Activated T-cell treated with anti-CD3 and anti-CD28 coated beads for 4 hours (primary cell): ENCODE measurements around the gene AWAT2.
"Not testable (repeated sequence)": the region's sequence is repeated elsewhere in the genome, so short reads cannot be mapped to it uniquely, and the experiment has no call there.

ENCODE experiments used
- DNase-seq: peaks from one replicate; pipeline ENCODE4 v3.0.0-alpha.2; 2020

The AWAT2 gene

GRCh38 chrX:70039758-70040157 lies 10.0 kb downstream of the AWAT2 start:
- DNase-seq, result no peak

- DNase-seq, result no peak
Observed at GRCh38 chrX:70038951-70039350, 10.8 kb downstream of the AWAT2 start.

- DNase-seq, result no peak
Observed at GRCh38 chrX:70038515-70038914, 11.2 kb downstream of the AWAT2 start.

- no peak for DNase-seq
Observed at GRCh38 chrX:70034646-70035045, 15.1 kb downstream of the AWAT2 start.

GRCh38 chrX:70033348-70034051 lies 16.2 kb downstream of the AWAT2 start:
- DNase-seq, result no peak

- no peak for DNase-seq
Observed at GRCh38 chrX:70032792-70033191, 16.9 kb downstream of the AWAT2 start.

GRCh38 chrX:70030301-70030767 lies 19.4 kb downstream of the AWAT2 start:
- no peak for DNase-seq

- DNase-seq, result no peak
Observed at GRCh38 chrX:70029863-70030262, 19.9 kb downstream of the AWAT2 start.

- DNase-seq, result no peak
Observed at GRCh38 chrX:70026851-70027200, 22.9 kb downstream of the AWAT2 start.

GRCh38 chrX:70026112-70026850 lies 23.5 kb downstream of the AWAT2 start:
- no peak for DNase-seq

GRCh38 chrX:70025464-70025863 lies 24.3 kb downstream of the AWAT2 start:
- DNase-seq, result no peak

- no peak for DNase-seq
Observed at GRCh38 chrX:70022616-70023015, 27.1 kb downstream of the AWAT2 start.

GRCh38 chrX:70016513-70016912 lies 33.2 kb downstream of the AWAT2 start:
- no peak for DNase-seq

GRCh38 chrX:70013466-70014381 lies 36.0 kb downstream of the AWAT2 start:
- no peak for DNase-seq

GRCh38 chrX:70012756-70013155 lies 37.0 kb downstream of the AWAT2 start:
- no peak for DNase-seq

- no peak for DNase-seq
Observed at GRCh38 chrX:70009970-70010369, 39.8 kb downstream of the AWAT2 start.

GRCh38 chrX:70009049-70009448 lies 40.7 kb downstream of the AWAT2 start:
- no peak for DNase-seq

GRCh38 chrX:70007946-70008345 lies 41.8 kb downstream of the AWAT2 start:
- no peak for DNase-seq

- DNase-seq, result no peak
Observed at GRCh38 chrX:70001708-70002341, 47.9 kb downstream of the AWAT2 start.

GRCh38 chrX:70001269-70001668 lies 48.5 kb downstream of the AWAT2 start:
- no peak for DNase-seq

- DNase-seq, result not testable (repeated sequence)
Observed at GRCh38 chrX:69998299-69998698, 51.4 kb downstream of the AWAT2 start.

GRCh38 chrX:69996113-69996468 lies 53.6 kb downstream of the AWAT2 start:
- DNase-seq, result no peak
